ENCODE data around the gene CREBRF. TPM values are rescaled to one million over a fixed set of nuclear protein-coding genes. Genes with fewer than 3 reads are reported as not detected.

Gene CREBRF
- total and polyA plus RNA-seq, 2 donors from 2014 or later: 6.1 to 49.7 TPM

GRCh38 chr5:173055042-173055721 is 970 bp upstream of the CREBRF start:
- peak overlapping the region; percentile 64 to 96 (median 93) for H3K4me3 ChIP-seq (ENCODE audit: low read length in 3 of 3)
- H3K27me3 ChIP-seq (ENCODE audit: control insufficient read depth, insufficient read depth, low read length): no peaks in the 10 kb centered on the region
- H3K9me3 ChIP-seq (ENCODE audit: control insufficient read depth in 2 of 3, insufficient read depth in 1 of 3, low read length in 3 of 3): no peaks in the 10 kb centered on the region
- peaks cover 0 to 6% (median 0%) of the 10 kb centered on the region in 3 donors for H3K36me3 ChIP-seq (ENCODE audit: control insufficient read depth in 2 of 3, insufficient read depth in 3 of 3, low read length in 3 of 3)
- H3K9ac ChIP-seq (ENCODE audit: low read length in 3 of 3): peak overlapping the region in 2 of 3 donors; percentile 84 to 85
- FAIRE-seq (no peak), DNase-seq (no peak)
- intact Hi-C loops (cut with DNase I): no loop called here
- H3K4me1 ChIP-seq (ENCODE audit: control insufficient read depth in 2 of 3, insufficient read depth in 2 of 3, low read depth in 1 of 3, low read length in 3 of 3): peaks cover 0 to 9% (median 2%) of the 10 kb centered on the region in 3 donors
- no peak for TF ChIP-seq CTCF (IDR thresholded peaks at IDR 0.05; ENCODE audit: borderline replicate concordance, extremely low read depth, insufficient read depth)
- H3K27ac ChIP-seq (ENCODE audit: low read depth in 2 of 2, low read length in 2 of 2): no peak overlapping the region

GRCh38 chr5:173055722-173055982 is 500 bp upstream of the CREBRF start:
- DNase-seq (no peak), FAIRE-seq (no peak)
- intact Hi-C loops (cut with DNase I): no loop called here
- TF ChIP-seq CTCF (IDR thresholded peaks at IDR 0.05; ENCODE audit: borderline replicate concordance, extremely low read depth, insufficient read depth): no peak
- H3K4me3 ChIP-seq (ENCODE audit: low read length in 3 of 3): peak overlapping the region; percentile 64 to 96 (median 93)
- H3K4me1 ChIP-seq (ENCODE audit: control insufficient read depth in 2 of 3, insufficient read depth in 2 of 3, low read depth in 1 of 3, low read length in 3 of 3): peaks cover 0 to 9% (median 2%) of the 10 kb centered on the region in 3 donors
- H3K36me3 ChIP-seq (ENCODE audit: control insufficient read depth in 2 of 3, insufficient read depth in 3 of 3, low read length in 3 of 3): peaks cover 0 to 6% (median 0%) of the 10 kb centered on the region in 3 donors
- no peaks in the 10 kb centered on the region for H3K27me3 ChIP-seq (ENCODE audit: control insufficient read depth, insufficient read depth, low read length)
- peak overlapping the region in 1 of 2 donors; percentile 67 for H3K27ac ChIP-seq (ENCODE audit: low read depth in 2 of 2, low read length in 2 of 2)
- H3K9me3 ChIP-seq (ENCODE audit: control insufficient read depth in 2 of 3, insufficient read depth in 1 of 3, low read length in 3 of 3): no peaks in the 10 kb centered on the region
- H3K9ac ChIP-seq (ENCODE audit: low read length in 3 of 3): peak overlapping the region in 2 of 3 donors; percentile 84 to 85

GRCh38 chr5:173056783-173057061 is 570 bp downstream of the CREBRF start:
- no peak for TF ChIP-seq CTCF (IDR thresholded peaks at IDR 0.05; ENCODE audit: borderline replicate concordance, extremely low read depth, insufficient read depth)
- H3K27ac ChIP-seq (ENCODE audit: low read depth in 2 of 2, low read length in 2 of 2): peak overlapping the region; percentile 97 to 99
- H3K27me3 ChIP-seq (ENCODE audit: control insufficient read depth, insufficient read depth, low read length): no peaks in the 10 kb centered on the region
- peak overlapping the region; percentile 34 to 71 (median 64) for H3K4me3 ChIP-seq (ENCODE audit: low read length in 3 of 3)
- H3K9me3 ChIP-seq (ENCODE audit: control insufficient read depth in 2 of 3, insufficient read depth in 1 of 3, low read length in 3 of 3): no peaks in the 10 kb centered on the region
- H3K36me3 ChIP-seq (ENCODE audit: control insufficient read depth in 2 of 3, insufficient read depth in 3 of 3, low read length in 3 of 3): peaks cover 0 to 6% (median 0%) of the 10 kb centered on the region in 3 donors
- H3K4me1 ChIP-seq (ENCODE audit: control insufficient read depth in 2 of 3, insufficient read depth in 2 of 3, low read depth in 1 of 3, low read length in 3 of 3): peaks cover 0 to 9% (median 2%) of the 10 kb centered on the region in 3 donors
- FAIRE-seq: no peak
- intact Hi-C loops (cut with DNase I): no loop called here
- peak overlapping the region in 1 of 3 donors; percentile 55 for H3K9ac ChIP-seq (ENCODE audit: low read length in 3 of 3)
- DNase-seq: no peak
